Ramos (cell line): ENCODE measurements around the gene KLRK1.
"Not testable (repeated sequence)": the region's sequence is repeated elsewhere in the genome, so short reads cannot be mapped to it uniquely, and the experiment has no call there.

ENCODE experiments used
- in situ Hi-C: fragments of 300-500 bp; cut with MboI; formaldehyde crosslinking; loops from one replicate; pipeline ENCODE4 v1.14.3; 2022; ENCODE audit warnings: low sequenced_read_pairs; ENCODE audit not compliant: unreplicated experiment

KLRK1 gene

GRCh38 chr12:10392394-10392930, 2.6 kb upstream of the KLRK1 start:
- in situ Hi-C loops, result loop anchor here (25.0 kb wide), 1 partner anchor 730 kb away; the partner anchor contains the start of gene CLEC2D

- in situ Hi-C loops, result loop anchor here (25.0 kb wide), 1 partner anchor 729 kb away; the partner anchor contains the start of gene CLEC2D
Observed at GRCh38 chr12:10390991-10391390, 1.1 kb upstream of the KLRK1 start.

DNA sequence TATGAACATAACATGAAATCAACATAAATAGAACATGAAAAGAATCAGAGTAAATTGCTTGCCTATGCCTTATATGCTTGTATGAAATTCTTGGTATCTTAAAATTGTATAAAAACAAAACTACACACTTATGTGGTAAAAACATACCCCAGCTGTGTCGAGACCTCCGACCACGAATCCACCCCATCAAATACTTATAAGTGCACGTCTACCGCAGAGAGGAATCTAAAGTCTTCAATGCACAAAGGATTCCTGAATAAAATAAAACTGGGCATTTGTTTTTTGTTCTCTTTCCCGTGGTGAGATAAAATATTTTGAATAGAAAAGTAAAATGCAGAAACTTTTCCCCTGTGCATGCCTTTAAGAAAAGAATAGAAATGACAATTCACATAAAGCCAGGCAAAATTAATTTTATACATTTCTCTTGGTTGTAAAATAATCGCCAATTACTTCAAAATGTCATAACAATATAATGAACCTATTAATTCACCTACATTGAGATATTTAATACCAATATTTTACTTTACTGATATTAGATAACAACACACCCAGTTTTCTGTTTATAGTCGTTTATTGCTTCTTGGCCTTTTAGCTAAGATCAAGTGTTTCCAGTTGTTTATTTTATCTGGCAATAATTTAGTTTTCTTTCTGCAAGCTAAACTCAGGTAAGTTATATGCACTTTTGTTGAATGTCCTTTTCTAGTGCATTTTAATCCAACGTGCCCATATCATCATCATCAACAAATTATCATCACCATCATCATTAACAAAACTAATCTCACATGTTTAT, 1.0 kb downstream of the KLRK1 start:
- in situ Hi-C loops, result loop anchor here (10.0 to 25.0 kb wide), 2 partner anchors 654 to 727 kb away; partner anchors contain the start of genes CLEC2D and CLECL1

DNA sequence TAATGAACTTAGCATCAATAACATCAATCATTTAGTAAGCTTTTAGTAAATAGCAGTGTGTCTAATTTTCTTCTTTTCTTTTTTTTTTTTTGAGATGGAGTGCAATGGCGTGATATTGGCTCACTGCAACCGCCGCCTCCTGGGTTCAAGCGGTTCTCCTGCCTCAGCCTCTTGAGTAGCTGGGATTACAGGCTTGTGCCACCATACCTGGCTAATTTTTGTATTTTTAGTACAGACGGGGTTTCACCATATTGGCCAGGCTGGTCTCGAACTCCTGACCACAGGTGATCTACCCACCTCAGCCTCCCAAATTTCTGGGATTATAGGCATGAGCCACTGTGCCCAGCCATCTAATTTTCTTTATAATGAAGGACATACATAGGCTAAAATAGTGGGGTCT, 2.3 kb downstream of the KLRK1 start:
- in situ Hi-C loops, result loop anchor here (10.0 to 25.0 kb wide), 2 partner anchors 653 to 725 kb away; partner anchors contain the start of genes CLEC2D and CLECL1

DNA sequence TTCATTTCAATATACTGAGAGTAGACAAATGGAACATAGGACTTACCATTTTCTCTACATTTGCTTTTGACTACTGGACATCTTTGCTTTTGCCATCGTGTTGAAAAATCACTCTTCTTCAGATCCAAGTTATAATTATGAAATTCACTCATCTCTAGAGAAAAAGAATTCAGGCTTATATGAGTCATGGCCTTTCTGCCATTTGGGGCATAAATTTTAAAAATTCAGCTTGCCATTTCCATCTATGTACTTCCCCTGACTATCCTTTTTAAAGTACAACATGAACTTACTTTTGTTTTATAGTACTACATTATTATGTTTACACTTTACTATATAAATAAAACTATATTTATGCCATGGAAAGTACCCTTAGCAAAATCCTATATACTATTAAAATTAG, 3.0 kb downstream of the KLRK1 start:
- in situ Hi-C loops, result loop anchor here (10.0 to 25.0 kb wide), 2 partner anchors 652 to 725 kb away; partner anchors contain the start of genes CLEC2D and CLECL1

DNA sequence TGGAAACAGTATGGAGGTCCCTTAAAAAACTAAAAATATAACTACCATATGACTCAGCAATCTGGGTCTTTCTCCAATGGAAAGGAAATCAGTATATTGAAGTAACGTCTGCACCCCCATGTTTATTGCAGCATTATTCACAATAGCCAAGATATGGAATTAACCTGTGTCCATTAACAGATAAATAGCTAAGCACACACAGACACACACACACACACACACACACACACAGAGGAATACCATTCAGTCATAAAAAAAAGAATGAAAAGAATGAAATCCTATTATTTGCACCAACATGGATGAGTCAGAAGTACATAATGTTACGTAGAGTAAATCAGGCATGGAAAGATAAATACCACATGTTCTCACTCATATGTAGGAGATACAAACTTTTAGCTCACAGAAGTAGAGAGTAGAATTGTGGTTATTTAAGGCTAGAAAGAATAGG, 4.7 kb downstream of the KLRK1 start:
- in situ Hi-C loops, result loop anchor here (10.0 to 25.0 kb wide), 2 partner anchors 650 to 723 kb away; partner anchors contain the start of genes CLEC2D and CLECL1

DNA sequence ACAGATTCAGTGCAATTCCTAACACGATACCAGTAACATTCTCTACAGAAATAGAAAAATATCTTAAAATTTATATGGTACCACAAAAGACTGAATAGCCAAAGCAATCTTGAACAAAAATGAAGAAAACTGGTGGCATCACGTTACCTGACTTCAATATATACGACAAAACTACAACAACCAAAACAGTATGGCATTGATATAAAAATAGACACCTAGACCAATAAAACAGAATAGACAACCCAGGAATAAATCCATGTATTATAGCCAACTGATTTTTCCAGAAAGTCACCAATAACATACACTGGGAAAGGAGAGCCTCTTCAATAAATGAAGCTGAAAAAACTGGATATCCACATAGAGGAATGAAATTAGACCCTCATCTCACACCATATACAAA, 5.7 kb downstream of the KLRK1 start:
- in situ Hi-C loops, result loop anchor here (5.0 to 25.0 kb wide), 3 partner anchors 147 to 722 kb away; partner anchors contain the start of genes CLEC2D and CLECL1

DNA sequence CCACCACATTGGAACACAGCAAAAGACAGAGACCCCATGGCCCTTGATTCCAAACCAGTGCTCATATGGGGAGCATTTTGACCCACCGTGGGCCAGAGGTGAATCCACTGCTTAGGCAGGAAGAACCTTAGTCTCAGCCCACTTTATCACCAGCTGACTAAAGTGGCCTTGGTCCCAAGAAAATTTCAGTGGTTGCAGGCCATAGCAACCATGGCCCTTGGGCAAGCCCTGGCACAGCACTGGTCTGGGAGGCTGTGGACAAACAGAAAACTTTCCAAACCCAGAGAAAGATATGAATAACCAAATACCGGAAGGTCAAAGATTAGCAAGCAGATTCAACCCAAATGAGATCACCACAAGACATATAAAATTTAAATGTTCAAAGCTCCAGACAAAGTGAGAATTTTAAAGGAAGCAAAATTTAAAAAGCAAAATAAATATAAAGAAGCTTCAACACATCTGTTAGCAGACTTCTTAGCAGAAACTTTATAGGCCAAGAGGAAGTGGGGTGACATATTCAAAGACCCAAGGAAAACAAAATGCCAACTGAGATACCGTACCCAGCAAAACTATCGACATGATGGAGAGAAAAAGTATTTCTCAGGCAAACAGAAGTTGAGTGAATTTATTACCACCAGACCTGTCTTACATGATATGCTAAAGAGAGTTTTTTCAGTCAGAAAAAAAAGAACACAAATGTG, 7.8 kb downstream of the KLRK1 start:
- in situ Hi-C loops, result loop anchor here (5.0 to 25.0 kb wide), 3 partner anchors 145 to 720 kb away; partner anchors contain the start of genes CLEC2D and CLECL1

DNA sequence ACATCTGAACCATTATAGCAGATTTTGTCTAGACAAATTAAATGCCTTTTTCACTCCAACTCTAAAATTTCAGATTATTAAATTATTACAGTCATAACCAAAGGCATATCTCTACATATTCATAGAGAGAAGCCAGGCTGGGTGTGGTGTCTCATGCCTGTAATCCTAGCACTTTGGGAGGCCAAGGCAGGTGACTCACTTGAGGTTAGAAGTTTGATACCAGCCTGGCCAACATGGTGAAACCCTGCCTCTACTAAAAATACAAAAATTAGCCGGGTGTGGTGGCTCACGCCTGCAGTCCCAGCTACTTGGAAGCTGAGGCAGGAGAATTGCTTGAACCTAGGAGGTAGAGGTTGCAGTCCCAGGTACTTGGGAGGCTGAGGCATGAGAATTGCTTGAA, 11.1 kb downstream of the KLRK1 start:
- in situ Hi-C loops, result loop anchor here (25.0 kb wide), 1 partner anchor 716 kb away; the partner anchor contains the start of gene CLEC2D

- in situ Hi-C loops, result loop anchor here (25.0 kb wide), 1 partner anchor 712 kb away; the partner anchor contains the start of gene CLEC2D
Observed at GRCh38 chr12:10374624-10375018, 15.2 kb downstream of the KLRK1 start.

- in situ Hi-C loops, result no loop called here
Observed at GRCh38 chr12:10372559-10372958, 17.3 kb downstream of the KLRK1 start.

DNA sequence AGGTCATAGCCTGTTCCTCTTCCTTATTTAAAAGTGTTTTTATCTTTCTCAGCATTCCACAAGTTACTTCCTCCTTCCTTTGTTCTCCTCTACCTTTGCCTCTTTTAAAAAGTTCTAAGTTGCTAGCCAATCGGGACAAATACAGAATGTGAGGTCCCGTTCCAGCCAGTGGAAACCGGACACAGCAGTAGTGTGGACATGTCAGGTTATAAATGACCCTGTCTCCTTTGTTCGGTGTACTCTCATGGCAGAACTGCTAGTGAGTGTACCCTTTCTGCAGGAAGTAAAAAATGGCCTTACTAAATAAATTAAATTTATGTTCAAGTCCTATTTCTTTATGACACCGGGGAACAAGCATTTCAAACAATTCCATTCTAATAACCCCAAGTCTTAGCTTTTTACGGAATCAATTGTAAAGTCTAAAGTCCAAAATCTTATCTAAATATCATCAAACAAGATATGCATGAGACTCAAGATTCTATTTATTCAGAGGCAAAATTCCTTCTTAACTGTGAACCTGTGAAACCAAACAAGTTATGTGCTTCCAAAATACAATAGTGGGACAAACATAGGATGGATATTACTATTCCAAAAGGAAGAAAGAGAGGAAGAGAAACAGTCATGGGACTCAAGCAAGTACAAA, 17.8 kb downstream of the KLRK1 start:
- in situ Hi-C loops, result not testable (repeated sequence)

- in situ Hi-C loops, result no loop called here
Observed at GRCh38 chr12:10369557-10370415, 20.1 kb downstream of the KLRK1 start.

DNA sequence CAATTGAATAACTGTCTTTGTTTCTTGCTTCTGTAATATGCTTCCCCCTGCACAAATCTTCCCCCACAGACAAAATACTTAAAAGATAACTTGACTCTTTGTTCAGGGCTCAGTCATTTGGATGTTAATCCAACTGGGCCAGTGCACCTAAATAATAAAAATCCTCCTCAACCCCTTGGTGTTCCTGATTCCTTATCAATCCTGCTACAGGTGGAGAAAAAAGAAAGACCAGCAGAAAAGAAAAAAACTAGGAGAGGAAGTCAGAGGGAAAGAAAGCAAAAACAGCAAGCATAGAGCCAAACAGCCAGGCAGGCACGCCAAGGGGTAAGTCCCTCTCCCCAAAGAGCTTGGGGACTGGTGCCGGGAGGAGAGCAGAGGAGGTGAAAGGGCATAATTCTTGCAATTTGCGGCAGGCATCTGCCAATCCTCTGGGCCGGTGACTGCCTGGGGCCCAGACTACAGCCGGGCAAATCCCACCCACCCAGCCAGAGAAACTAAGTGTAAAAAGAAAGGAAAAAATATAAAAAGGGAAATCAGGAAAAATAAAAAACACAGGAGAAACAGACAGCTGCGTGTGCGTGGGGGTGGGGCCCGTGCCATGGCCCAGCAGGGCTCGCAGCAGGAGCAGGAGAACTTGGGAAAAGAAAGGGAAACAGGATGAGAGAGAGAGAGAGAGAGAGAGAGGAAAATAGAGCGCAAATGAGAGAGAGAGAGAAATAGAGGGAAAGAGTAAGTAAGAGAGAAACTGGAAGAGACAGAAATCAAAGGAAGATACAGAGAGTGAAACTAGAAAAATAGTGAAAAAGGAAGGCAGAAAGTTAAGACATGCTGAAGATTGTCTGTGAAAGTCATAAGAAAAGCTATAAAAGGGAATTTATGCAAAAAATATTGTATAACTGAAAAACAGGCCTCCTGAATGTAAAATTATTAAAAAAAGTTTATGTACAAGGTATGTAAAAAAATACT, 21.4 kb downstream of the KLRK1 start:
- in situ Hi-C loops, result no loop called here

DNA sequence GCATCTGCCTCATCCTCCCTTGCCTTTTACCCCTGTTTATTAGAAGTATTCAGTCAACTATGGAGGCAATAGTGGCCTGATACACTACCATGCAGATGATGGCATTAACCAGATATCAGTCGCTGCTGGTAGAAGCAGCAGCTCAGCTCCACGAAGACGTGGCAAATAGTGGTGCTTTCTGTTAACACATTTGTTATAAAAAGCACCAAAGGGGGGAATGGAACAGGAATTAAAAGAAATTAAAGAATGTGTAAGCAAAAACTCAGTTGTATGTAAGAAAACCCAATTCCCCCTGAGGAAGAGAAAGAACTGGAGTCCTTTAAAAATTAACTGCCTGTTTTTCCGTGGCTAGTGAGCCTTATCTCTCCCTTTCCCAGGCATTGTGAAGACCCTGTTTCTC, 22.1 kb downstream of the KLRK1 start:
- in situ Hi-C loops, result not testable (repeated sequence)

GRCh38 chr12:10366875-10367274, 23.0 kb downstream of the KLRK1 start:
- in situ Hi-C loops, result no loop called here

GRCh38 chr12:10365696-10366405, 24.0 kb downstream of the KLRK1 start:
- in situ Hi-C loops, result no loop called here
